Thoracic aorta (tissue), 2 donors: ENCODE data around the gene IL10RA. TPM values are rescaled to one million over a fixed set of nuclear protein-coding genes. Genes with fewer than 3 reads are reported as not detected.

Source experiments
- ATAC-seq: fragments of 150-250 bp; one replicate; pipeline ENCODE4 v1.8.0; 2017; ENCODE audit warnings: low read depth; ENCODE audit not compliant: insufficient number of reproducible peaks, low FRiP score
- DNase-seq: peaks from one replicate; pipeline ENCODE4 v3.0.0-alpha.2; 2020; ENCODE audit warnings: low spot score
- H3K27ac ChIP-seq, 2 donors: fragments of 200-600 bp; sonication (generic); 1 replicate in 1 of 2; 2 replicates in 1 of 2; pipeline ENCODE4 v1.5.1; 2016; ENCODE audit warnings: mild to moderate bottlenecking in 2 of 2, moderate library complexity in 2 of 2
- H3K27me3 ChIP-seq: fragments of 200-600 bp; sonication (generic); replicated peaks from 2 replicates; pipeline ENCODE4 v1.6.0; 2016; ENCODE audit warnings: mild to moderate bottlenecking; ENCODE audit not compliant: insufficient read depth
- H3K36me3 ChIP-seq: fragments of 200-600 bp; sonication (generic); one replicate; pipeline ENCODE4 v1.5.1; 2016
- H3K4me1 ChIP-seq, 2 donors: fragments of 200-600 bp; sonication (generic); 1 replicate in 1 of 2; 2 replicates in 1 of 2; pipeline versions ENCODE4 v1.5.1 to v1.6.0; 2016; ENCODE audit warnings: low read depth in 2 of 2, mild to moderate bottlenecking in 1 of 2; ENCODE audit not compliant: control insufficient read depth in 1 of 2
- H3K4me3 ChIP-seq: fragments of 200-600 bp; sonication (generic); 2 replicates; pipeline ENCODE4 v1.5.1; 2016; ENCODE audit warnings: mild to moderate bottlenecking
- H3K9me3 ChIP-seq: fragments of 200-600 bp; sonication (generic); 2 replicates; pipeline ENCODE4 v1.5.1; 2016
- total RNA-seq, 2 donors: library from RNA; depleted of rRNA; stranded (reverse); fragments of >200 nt; gene quantifications; one replicate each; pipeline versions ENCODE4 v1.1.0 to v1.2.3, GENCODE V29; 2016
- TF ChIP-seq, protein P1 (sequence below): fragments of 200-600 bp; sonication (generic); IDR thresholded peaks from one replicate; pipeline ENCODE4 v1.5.1; 2019; ENCODE audit warnings: antibody characterized with exemption

IL10RA gene
- 10 to 100 TPM; 36.4 to 72.6 TPM for total RNA-seq

DNA sequence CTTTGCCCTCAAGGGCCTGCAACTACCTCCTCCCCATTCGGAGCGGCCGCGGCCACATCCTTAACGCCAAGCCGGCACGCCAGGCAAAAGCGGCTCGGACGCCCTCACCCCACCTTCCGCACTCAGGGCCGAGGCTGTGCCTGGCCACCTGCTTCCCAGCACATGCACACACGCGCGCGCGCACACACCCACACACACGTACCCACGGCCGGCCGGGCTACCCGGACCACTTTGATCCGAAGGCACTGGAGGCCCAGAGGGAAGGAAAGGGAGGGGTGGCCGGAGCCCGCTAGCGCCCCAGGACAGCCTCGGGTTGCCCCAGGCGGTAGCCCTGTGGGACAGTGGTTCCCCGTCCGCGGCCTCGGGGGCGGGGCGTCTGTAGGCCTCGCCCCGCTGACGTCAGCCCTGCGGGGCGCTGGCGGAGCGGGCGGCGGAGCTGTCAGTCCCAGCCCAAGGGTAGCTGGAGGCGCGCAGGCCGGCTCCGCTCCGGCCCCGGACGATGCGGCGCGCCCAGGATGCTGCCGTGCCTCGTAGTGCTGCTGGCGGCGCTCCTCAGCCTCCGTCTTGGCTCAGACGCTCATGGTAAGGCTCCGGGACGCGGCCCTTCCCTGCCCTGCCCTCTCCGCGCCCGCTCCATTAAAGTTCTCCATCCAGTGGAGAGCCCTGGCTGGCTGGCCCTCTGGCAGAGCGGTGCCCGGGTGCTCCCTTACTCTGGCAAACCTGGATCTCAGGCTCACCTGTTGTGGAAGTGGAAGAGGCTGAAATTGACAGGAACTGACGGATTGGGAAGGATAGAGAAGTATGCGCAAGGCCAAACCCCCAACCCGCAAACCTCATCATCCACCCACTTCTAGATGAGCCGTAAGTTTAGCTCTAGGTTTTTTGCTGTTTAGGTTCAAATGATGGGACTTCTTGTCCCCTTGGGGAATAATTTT is at the start of gene IL10RA:
IL10RA (plus strand) TSS at position 442 of the 935 bp plus-strand sequence; CDS start at position 516, 74 bp downstream.
- no peak for ATAC-seq
- Histone ChIP-seq H3K36me3 (no peaks in the 10 kb centered on the region), H3K4me3 (peak within 1 kb of the TSS; percentile 70), H3K4me1 (no peaks in the 10 kb centered on the region), H3K27ac (peak within 1 kb of the TSS in 1 of 2 donors; percentile 55), H3K9me3 (no peaks in the 10 kb centered on the region), H3K27me3 (no peaks in the 10 kb centered on the region)
- TF ChIP-seq, protein P1, sequence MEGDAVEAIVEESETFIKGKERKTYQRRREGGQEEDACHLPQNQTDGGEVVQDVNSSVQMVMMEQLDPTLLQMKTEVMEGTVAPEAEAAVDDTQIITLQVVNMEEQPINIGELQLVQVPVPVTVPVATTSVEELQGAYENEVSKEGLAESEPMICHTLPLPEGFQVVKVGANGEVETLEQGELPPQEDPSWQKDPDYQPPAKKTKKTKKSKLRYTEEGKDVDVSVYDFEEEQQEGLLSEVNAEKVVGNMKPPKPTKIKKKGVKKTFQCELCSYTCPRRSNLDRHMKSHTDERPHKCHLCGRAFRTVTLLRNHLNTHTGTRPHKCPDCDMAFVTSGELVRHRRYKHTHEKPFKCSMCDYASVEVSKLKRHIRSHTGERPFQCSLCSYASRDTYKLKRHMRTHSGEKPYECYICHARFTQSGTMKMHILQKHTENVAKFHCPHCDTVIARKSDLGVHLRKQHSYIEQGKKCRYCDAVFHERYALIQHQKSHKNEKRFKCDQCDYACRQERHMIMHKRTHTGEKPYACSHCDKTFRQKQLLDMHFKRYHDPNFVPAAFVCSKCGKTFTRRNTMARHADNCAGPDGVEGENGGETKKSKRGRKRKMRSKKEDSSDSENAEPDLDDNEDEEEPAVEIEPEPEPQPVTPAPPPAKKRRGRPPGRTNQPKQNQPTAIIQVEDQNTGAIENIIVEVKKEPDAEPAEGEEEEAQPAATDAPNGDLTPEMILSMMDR: no peak
- DNase-seq: no peak

DNA sequence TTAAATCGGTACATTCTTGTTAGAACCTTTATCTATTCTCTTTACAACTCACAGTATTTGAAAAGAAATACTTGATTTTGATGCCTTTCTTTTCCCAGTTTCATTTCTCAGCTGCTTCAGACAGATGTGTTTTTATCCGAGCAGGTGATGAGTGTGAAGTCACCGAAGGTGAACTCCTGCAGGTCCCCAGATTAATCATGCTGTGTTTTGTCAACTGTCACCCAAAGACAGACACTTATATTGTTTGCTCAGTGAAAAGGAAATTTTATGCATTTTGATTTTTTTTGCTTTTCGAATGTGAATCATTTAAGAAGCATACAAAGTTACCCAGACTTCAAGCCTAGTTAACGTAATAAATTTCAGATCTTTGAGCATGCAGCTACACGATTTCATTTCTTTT is 49.2 kb upstream of the IL10RA start:
- no peak for ATAC-seq
- no peaks in the 10 kb centered on the region for H3K4me1 ChIP-seq
- no peak overlapping the region for H3K27ac ChIP-seq
- DNase-seq: no peak
- H3K4me3 ChIP-seq: no peak overlapping the region
- TF ChIP-seq, protein P1: no peak
- no peaks in the 10 kb centered on the region for H3K9me3 ChIP-seq
- H3K36me3 ChIP-seq: no peaks in the 10 kb centered on the region
- H3K27me3 ChIP-seq: no peaks in the 10 kb centered on the region

DNA sequence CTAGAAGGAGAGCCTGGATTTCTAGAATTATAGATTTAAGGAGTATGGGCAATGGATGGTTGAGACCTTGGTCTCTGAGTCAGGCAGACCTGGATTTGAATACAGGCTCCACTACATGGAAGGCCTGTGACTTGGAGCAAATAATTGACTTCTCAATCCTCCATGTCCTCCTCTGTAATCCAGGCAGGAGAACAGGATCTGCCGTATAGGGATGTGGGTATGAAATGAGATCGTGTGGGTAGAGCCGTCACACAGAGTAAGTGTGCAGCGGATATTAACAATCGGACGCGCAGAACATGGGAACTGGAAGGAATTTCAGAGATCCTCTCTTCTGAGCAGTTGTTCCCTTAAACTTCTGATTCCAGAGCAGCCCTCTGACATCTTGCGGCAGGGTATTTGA is 45.5 kb upstream of the IL10RA start:
- TF ChIP-seq, protein P1: no peak
- ATAC-seq: no peak
- H3K36me3 ChIP-seq: no peaks in the 10 kb centered on the region

DNA sequence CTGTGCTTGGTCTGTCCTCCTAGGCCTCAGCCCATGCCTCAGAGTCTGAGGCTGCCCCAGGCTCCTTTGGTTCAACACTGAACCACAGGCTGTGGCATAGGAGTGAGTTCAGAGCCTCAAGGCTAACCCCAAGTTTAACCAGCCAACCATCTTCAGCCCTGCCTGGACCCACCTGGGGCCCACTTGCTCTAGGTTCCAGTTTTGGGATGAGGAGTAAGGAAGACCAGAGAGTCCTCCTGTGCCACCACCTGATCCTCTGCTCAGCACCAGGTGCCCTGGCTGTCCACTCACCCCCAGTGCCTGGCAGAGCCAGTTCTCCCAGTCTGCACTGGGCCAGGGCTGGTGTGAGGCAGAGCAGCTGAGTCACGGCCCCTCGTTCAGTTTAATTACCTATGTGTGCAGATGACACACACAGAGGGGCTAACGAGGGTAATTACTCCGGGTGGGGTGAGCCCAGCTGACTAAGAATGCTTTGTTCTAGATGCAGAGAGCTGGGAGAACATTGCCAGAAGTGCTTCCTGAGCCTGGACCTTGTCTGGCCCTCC is 45.0 kb upstream of the IL10RA start:
- H3K9me3 ChIP-seq: no peaks in the 10 kb centered on the region
- no peak overlapping the region for H3K4me3 ChIP-seq
- H3K27me3 ChIP-seq: no peaks in the 10 kb centered on the region
- TF ChIP-seq, protein P1: no peak
- no peak for DNase-seq
- ATAC-seq: no peak
- H3K36me3 ChIP-seq: no peaks in the 10 kb centered on the region
- H3K27ac ChIP-seq: no peak overlapping the region
- no peaks in the 10 kb centered on the region for H3K4me1 ChIP-seq

More for the DNA sequence above, 45.5 kb upstream of the IL10RA start:
- DNase-seq: no peak
- Histone ChIP-seq H3K27ac (no peak overlapping the region), H3K4me1 (no peaks in the 10 kb centered on the region), H3K4me3 (no peak overlapping the region), H3K27me3 (no peaks in the 10 kb centered on the region), H3K9me3 (no peaks in the 10 kb centered on the region)

DNA sequence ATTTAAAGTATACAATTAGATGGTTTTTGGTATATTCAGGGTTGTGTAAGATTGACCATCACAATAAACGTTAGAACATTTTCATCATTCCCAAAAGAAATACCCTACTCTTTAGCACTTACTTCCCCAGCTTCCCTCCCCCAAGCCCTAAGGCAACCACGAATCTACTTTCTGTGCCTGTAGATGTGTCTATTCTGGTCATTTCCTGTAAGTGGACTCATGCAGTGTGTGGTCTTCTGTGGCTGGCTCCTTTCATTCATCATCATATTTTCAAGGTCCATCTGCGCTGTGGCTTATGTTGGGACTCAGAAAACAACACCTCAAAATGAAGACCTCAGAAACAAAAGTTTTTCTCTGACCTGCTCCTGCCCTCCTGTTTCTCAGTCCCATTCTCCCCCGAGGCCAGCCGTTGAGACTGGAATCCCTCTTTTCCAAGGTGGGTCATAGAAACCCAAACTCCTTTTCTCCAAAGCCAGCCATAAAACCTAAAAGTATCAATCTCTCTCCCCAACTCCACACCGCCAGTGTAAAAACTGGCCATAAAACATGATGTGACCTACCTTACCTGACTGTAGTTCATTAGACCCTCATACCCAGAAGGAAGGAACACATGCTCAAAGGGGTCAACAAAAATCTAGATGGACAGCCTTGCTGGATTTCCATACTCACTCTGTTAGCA is 44.1 kb upstream of the IL10RA start:
- Histone ChIP-seq H3K9me3 (no peaks in the 10 kb centered on the region), H3K4me1 (no peaks in the 10 kb centered on the region), H3K27me3 (no peaks in the 10 kb centered on the region), H3K36me3 (no peaks in the 10 kb centered on the region), H3K4me3 (no peak overlapping the region), H3K27ac (no peak overlapping the region)
- DNase-seq (no peak), ATAC-seq (no peak)
- TF ChIP-seq, protein P1: no peak
